HepG2 (cell line): ENCODE measurements around the gene ELP5. TPM values are rescaled to one million over a fixed set of nuclear protein-coding genes. Genes with fewer than 3 reads are reported as not detected.

Source experiments
- ATAC-seq: fragments of 200-7000 bp; cut with Tn5 transposase; 3 replicates; pipeline ENCODE4 v1.9.1; 2020; ENCODE audit warnings: mild to moderate bottlenecking, moderate library complexity
- BruUV-seq: library from RNA; stranded (reverse); fragments of 400-500 nt; replicated peaks from 2 replicates; lab custom pipeline; 2021; lab: Mats Ljungman, UMichigan
- CTCF ChIA-PET: fragments of 300-600 bp; formaldehyde crosslinking; extraction: SDS; loops from one replicate; lab custom pipeline; 2021; ENCODE audit warnings: low total read pairs, inconsistent platforms, low intra/inter-chr PET ratio; lab: Yijun Ruan, JAX
- POLR2A ChIA-PET: fragments of 350-600 bp; sonication (Branson Sonifier 250); formaldehyde crosslinking; loops from one replicate; lab custom pipeline; 2020; ENCODE audit warnings: antibody characterized with exemption, inconsistent platforms; lab: Yijun Ruan, JAX
- DNase-seq: peaks from one replicate; pipeline ENCODE4 v3.0.0-alpha.2; 2015; ENCODE audit warnings: low spot score
- FAIRE-seq: peaks from 3 replicates; lab custom pipeline; 2011; peaks lifted over from hg19 to GRCh38; lab: Jason Lieb, UNC
- H2AFZ ChIP-seq: one replicate; pipeline ENCODE4 v1.6.1; 2011; ENCODE audit warnings: low read length, inconsistent platforms
- H3K27ac ChIP-seq: fragments of 300-600 bp; 3 replicates; pipeline ENCODE4 v1.8.0; 2011; ENCODE audit warnings: mixed run types, mild to moderate bottlenecking, mixed read lengths, low read length, inconsistent platforms; ENCODE audit not compliant: insufficient read depth; ENCODE audit errors: extremely low read length
- H3K27me3 ChIP-seq, 2 experiments: fragments of 200-600 bp in 1 of 2; 2 replicates in 1 of 2; 3 replicates in 1 of 2; pipeline versions ENCODE4 v1.6.0 to v1.8.0; 2011; ENCODE audit warnings: low read length in 2 of 2, mild to moderate bottlenecking in 2 of 2, moderate library complexity in 2 of 2, inconsistent platforms in 1 of 2; ENCODE audit not compliant: insufficient read depth in 2 of 2, control insufficient read depth in 1 of 2
- H3K36me3 ChIP-seq, 2 experiments: fragments of 200-600 bp in 1 of 2; replicated peaks in 1 of 2; 2 replicates in 1 of 2; 3 replicates in 1 of 2; pipeline versions ENCODE4 v1.5.1 to v1.8.0; 2011; ENCODE audit warnings: low read length in 2 of 2, inconsistent platforms in 1 of 2; ENCODE audit not compliant: insufficient read depth in 2 of 2, control insufficient read depth in 1 of 2
- H3K4me1 ChIP-seq: 2 replicates; pipeline ENCODE4 v1.5.1; 2012; ENCODE audit warnings: low read length, inconsistent platforms; ENCODE audit not compliant: insufficient read depth
- H3K4me2 ChIP-seq: 2 replicates; pipeline ENCODE4 v1.6.0; 2011; ENCODE audit warnings: low read depth, low read length, inconsistent platforms
- H3K4me3 ChIP-seq, 3 experiments: fragments of 200-600 bp in 1 of 3; sonication (generic), shearing (Covaris generic) in 1 of 3; replicated peaks in 1 of 3; 2 replicates each; pipeline ENCODE4 v1.5.1; 2011 to 2016; ENCODE audit warnings: low read length in 3 of 3, inconsistent platforms in 2 of 3, low read depth in 2 of 3, mild to moderate bottlenecking in 2 of 3, control low read depth in 1 of 3, mixed read lengths in 1 of 3; ENCODE audit not compliant: insufficient read depth in 1 of 3
- H3K79me2 ChIP-seq: one replicate; pipeline ENCODE4 v1.6.1; 2011; ENCODE audit warnings: low read length, inconsistent platforms; ENCODE audit not compliant: insufficient read depth
- H3K9ac ChIP-seq: 2 replicates; pipeline ENCODE4 v1.6.0; 2011; ENCODE audit warnings: mild to moderate bottlenecking, low read depth, low read length, inconsistent platforms; ENCODE audit not compliant: insufficient read depth
- H3K9me3 ChIP-seq: 2 replicates; pipeline ENCODE4 v1.5.1; 2012; ENCODE audit warnings: mild to moderate bottlenecking, low read length
- H4K20me1 ChIP-seq: 2 replicates; pipeline ENCODE4 v1.6.0; 2011; ENCODE audit warnings: inconsistent platforms, mild to moderate bottlenecking, low read length, moderate library complexity; ENCODE audit not compliant: insufficient read depth
- MED8 ChIP-seq: sonication (generic); formaldehyde crosslinking; IDR thresholded peaks from 2 replicates; pipeline ENCODE4 v1.8.1; 2023; ENCODE audit warnings: mild to moderate bottlenecking, missing genetic modification reagents; ENCODE audit not compliant: insufficient replicate concordance
- ZFX ChIP-seq: sonication (generic); formaldehyde crosslinking; IDR thresholded peaks from 2 replicates; pipeline ENCODE4 v1.4.0; 2020; ENCODE audit warnings: mild to moderate bottlenecking, low read depth, missing genetic modification reagents, moderate library complexity
- WGBS: methylation state at CpG from one replicate; pipeline ENCODE4 v1.1.6; 2017; ENCODE audit warnings: low lambda C conversion rate; 5-methylcytosine and 5-hydroxymethylcytosine counted together
- in situ Hi-C: cut with HindIII; loops from 2 replicates; pipeline ENCODE4 v1.10.0; 2017; ENCODE audit warnings: low pct_unique_long_range_greater_than_20kb; ENCODE audit not compliant: extremely low pct_ligation_motif_present
- intact Hi-C: fragments of 100-400 bp; cut with micrococcal nuclease; formaldehyde crosslinking; loops from one replicate; pipeline ENCODE4 v1.10.0; 2022; ENCODE audit not compliant: unreplicated experiment
- polyA plus RNA-seq, 8 experiments: library from polyadenylated mRNA; depleted of rRNA in 3 of 8; stranded (reverse) in 7 of 8; unstranded in 1 of 8; fragments of >200 nt; fragmentation: Illumina TruSeq in 4 of 8; extraction: Trizol in 4 of 8; gene quantifications; 2 replicates each; pipeline versions ENCODE4 v1.2.1 to v1.2.3, GENCODE V29; 2011 to 2016; ENCODE audit warnings: low read depth in 4 of 8, missing spikeins in 1 of 8, mixed read lengths in 1 of 8; ENCODE audit not compliant: insufficient read depth in 1 of 8
- total RNA-seq, 5 experiments: library from RNA; depleted of rRNA; stranded (reverse); fragments of >200 nt; fragmentation: Illumina TruSeq; extraction: Trizol; gene quantifications; 2 replicates each; pipeline ENCODE4 v1.2.3, GENCODE V29; 2016; ENCODE audit warnings: low read depth in 1 of 5
- TF ChIP-seq, protein P1 (sequence below): sonication (generic); formaldehyde crosslinking; IDR thresholded peaks from 2 replicates; pipeline ENCODE4 v1.8.0; 2022; ENCODE audit warnings: low read depth, missing genetic modification reagents

The ELP5 gene
- total and polyA plus RNA-seq, 2 of the 13 experiments (the other 11 are each of a cell fraction or from before 2014, with no cell fraction given) = 67.6 to 69.8 TPM

GRCh38 chr17:7239091-7240027 lies 12.7 kb upstream of the ELP5 start, which contains the start of gene PHF23 (continued):
- TF ChIP-seq, protein P1, sequence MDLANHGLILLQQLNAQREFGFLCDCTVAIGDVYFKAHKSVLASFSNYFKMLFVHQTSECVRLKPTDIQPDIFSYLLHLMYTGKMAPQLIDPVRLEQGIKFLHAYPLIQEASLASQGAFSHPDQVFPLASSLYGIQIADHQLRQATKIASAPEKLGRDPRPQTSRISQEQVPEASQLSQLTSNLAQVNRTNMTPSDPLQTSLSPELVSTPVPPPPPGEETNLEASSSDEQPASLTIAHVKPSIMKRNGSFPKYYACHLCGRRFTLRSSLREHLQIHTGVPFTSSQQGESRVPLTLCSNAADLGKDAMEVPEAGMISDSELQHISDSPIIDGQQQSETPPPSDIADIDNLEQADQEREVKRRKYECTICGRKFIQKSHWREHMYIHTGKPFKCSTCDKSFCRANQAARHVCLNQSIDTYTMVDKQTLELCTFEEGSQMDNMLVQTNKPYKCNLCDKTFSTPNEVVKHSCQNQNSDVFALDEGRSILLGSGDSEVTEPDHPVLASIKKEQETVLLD (CRISPR knock-in tag) = peak; percentile 77; the same call in 1 of the 2 replicates

DNA sequence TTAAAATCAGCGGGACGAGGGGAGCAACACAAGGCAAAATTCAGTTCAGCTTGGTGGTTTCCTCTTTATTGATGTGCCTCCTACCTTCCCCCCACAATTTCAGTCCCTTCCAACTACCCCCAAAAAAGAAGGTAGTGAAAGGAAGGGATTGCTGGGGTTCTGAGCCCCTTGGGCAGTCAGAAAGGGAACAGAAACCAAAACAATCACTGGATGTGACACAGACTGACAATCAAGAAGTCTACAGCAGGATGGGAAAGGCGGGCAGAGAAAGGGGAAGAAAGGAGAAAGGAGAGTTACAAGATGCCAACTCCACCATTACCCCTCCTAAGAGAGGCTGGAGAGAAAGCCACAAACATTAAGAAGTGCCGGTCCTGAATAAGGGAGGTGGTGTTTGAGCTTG lies 11.6 kb upstream of the ELP5 start:
- Histone ChIP-seq H3K4me2 (peak overlapping the region; percentile 97), H3K27me3 (no peaks in the 10 kb centered on the region; a peak in 1 of 5 replicates), H3K9ac (peak overlapping the region; percentile 92), H3K27ac (peak overlapping the region; percentile 86), H3K9me3 (no peaks in the 10 kb centered on the region), H4K20me1 (0 out of 2 replicates have a peak, but pooled peaks cover 3% of the 10 kb centered on the region), H3K4me3 (peak overlapping the region; percentile 19 to 85 (median 68); a peak in 5 of 6 replicates), H3K36me3 (peaks cover 11 to 30% of the 10 kb centered on the region in 2 experiments), H2AFZ (no peak overlapping the region), H3K4me1 (peaks cover 44% of the 10 kb centered on the region), H3K79me2 (peaks cover 45% of the 10 kb centered on the region)
- intact Hi-C loops (loop anchor here (5.0 kb wide), 1 partner anchor 42 kb away; the partner anchor contains the start of gene SLC2A4), in situ Hi-C loops (no loop called here)
- ChIA-PET POLR2A (interaction anchor here (1.6 to 4.3 kb wide), 4 partner anchors 18 to 61 kb away, joined by 7 to 35 read pairs (median 30); partner anchors contain the start of genes ACADVL, ASGR1 and DLG4), CTCF (no interaction called here)
- WGBS = 58% methylated on average over 4 of the region's 4 CpGs
- DNase-seq = no peak
- no peak for FAIRE-seq
- TF ChIP-seq MED8 (no peak), ZFX (CRISPR knock-in tag) (0 out of 2 replicates have a peak, but pooled peaks have one; percentile 3)
- BruUV-seq = no TSS peak
- no peak for ATAC-seq
